Activated naive CD4-positive, alpha-beta T cell treated with anti-CD3 and anti-CD28 coated beads, Interleukin-2, amount 10 ng/mL, durations not matched to agents 7 days and 5 days (primary cell): ENCODE data around the gene PCDHGC5.

Experiments
- CTCF ChIA-PET: fragments of 350-600 bp; sonication (Branson Sonifier 250); formaldehyde crosslinking; loops from one replicate; lab custom pipeline; 2021; ENCODE audit warnings: antibody characterized with exemption; lab: Charles Lee
- DNase-seq: peaks from one replicate; pipeline ENCODE4 v3.0.0-alpha.2; 2020
- H3K27ac Mint-ChIP-seq: one replicate; pipeline ENCODE4 v1.8.0; 2021; ENCODE audit warnings: mild to moderate bottlenecking, moderate library complexity, mixed read lengths
- H3K27me3 Mint-ChIP-seq: one replicate; pipeline ENCODE4 v1.8.0; 2021; ENCODE audit warnings: mild to moderate bottlenecking, mixed read lengths
- H3K36me3 Mint-ChIP-seq: one replicate; pipeline ENCODE4 v1.8.0; 2021; ENCODE audit warnings: mixed read lengths
- H3K4me1 Mint-ChIP-seq: one replicate; pipeline ENCODE4 v1.8.0; 2021; ENCODE audit warnings: mixed read lengths
- H3K4me3 Mint-ChIP-seq: one replicate; pipeline ENCODE4 v1.8.0; 2021; ENCODE audit warnings: mild to moderate bottlenecking, moderate library complexity, mixed read lengths
- H3K9me3 Mint-ChIP-seq: one replicate; pipeline ENCODE4 v1.8.0; 2021; ENCODE audit warnings: mixed read lengths

PCDHGC5 gene

GRCh38 chr5:141488591-141489561, at the start of gene PCDHGC5:
Gene PCDHGC5 (plus strand): TSS chr5:141489081. CDS start chr5:141489241, 160 bp downstream.
- peaks cover 4% of the 10 kb centered on the region for H3K4me1 Mint-ChIP-seq
- no peak within 1 kb of the TSS for H3K27ac Mint-ChIP-seq
- H3K36me3 Mint-ChIP-seq = no peaks in the 10 kb centered on the region
- H3K27me3 Mint-ChIP-seq = peaks cover 100% of the 10 kb centered on the region
- no peaks in the 10 kb centered on the region for H3K9me3 Mint-ChIP-seq
- H3K4me3 Mint-ChIP-seq = no peak within 1 kb of the TSS
- no peak for DNase-seq
- CTCF ChIA-PET = interaction anchor here (1.3 to 1.8 kb wide), 2 partner anchors 59 to 75 kb away, joined by 3 to 6 read pairs; partner anchors contain the start of genes PCDHGA10 and PCDHGA12

GRCh38 chr5:141439411-141440141, 49.3 kb upstream of the PCDHGC5 start:
- H3K27ac Mint-ChIP-seq = no peak overlapping the region
- no peak for DNase-seq
- H3K36me3 Mint-ChIP-seq = no peaks in the 10 kb centered on the region
- H3K4me3 Mint-ChIP-seq = no peak overlapping the region
- H3K27me3 Mint-ChIP-seq = no peaks in the 10 kb centered on the region
- CTCF ChIA-PET = interaction anchor here (0.7 kb wide), 1 partner anchor 131 kb away, joined by 3 read pairs; no protein-coding TSS in a partner anchor
- no peaks in the 10 kb centered on the region for H3K4me1 Mint-ChIP-seq
- peaks cover 7% of the 10 kb centered on the region for H3K9me3 Mint-ChIP-seq

GRCh38 chr5:141440341-141440740, 48.5 kb upstream of the PCDHGC5 start:
- Mint-ChIP-seq H3K9me3 (peaks cover 7% of the 10 kb centered on the region), H3K27me3 (no peaks in the 10 kb centered on the region), H3K36me3 (no peaks in the 10 kb centered on the region), H3K27ac (no peak overlapping the region), H3K4me3 (no peak overlapping the region), H3K4me1 (no peaks in the 10 kb centered on the region)
- DNase-seq = no peak
- CTCF ChIA-PET = no interaction called here

- no peak for DNase-seq
- Mint-ChIP-seq H3K27ac (no peak overlapping the region), H3K9me3 (peaks cover 7% of the 10 kb centered on the region), H3K4me1 (no peaks in the 10 kb centered on the region), H3K27me3 (no peaks in the 10 kb centered on the region), H3K36me3 (no peaks in the 10 kb centered on the region), H3K4me3 (no peak overlapping the region)
- CTCF ChIA-PET = no interaction called here
Measured at GRCh38 chr5:141441571-141442170, 47.2 kb upstream of the PCDHGC5 start.

- H3K27ac Mint-ChIP-seq = no peak overlapping the region
- peaks cover 2% of the 10 kb centered on the region for H3K9me3 Mint-ChIP-seq
- H3K36me3 Mint-ChIP-seq = no peaks in the 10 kb centered on the region
- no peak for DNase-seq
- no peaks in the 10 kb centered on the region for H3K27me3 Mint-ChIP-seq
- CTCF ChIA-PET = interaction anchor here (1.1 kb wide), 1 partner anchor 35 kb away, joined by 7 read pairs; the partner anchor contains the start of gene PCDHGA12
- no peaks in the 10 kb centered on the region for H3K4me1 Mint-ChIP-seq
- no peak overlapping the region for H3K4me3 Mint-ChIP-seq
Measured at GRCh38 chr5:141465351-141465750, 23.5 kb upstream of the PCDHGC5 start.

GRCh38 chr5:141475625-141476131, 13.2 kb upstream of the PCDHGC5 start, which contains the start of gene PCDHGC3:
Gene PCDHGC3 (plus strand): TSS chr5:141475966. CDS start chr5:141476117, 151 bp downstream.
- Mint-ChIP-seq H3K27me3 (peaks cover 63% of the 10 kb centered on the region), H3K4me3 (peak within 1 kb of the TSS; percentile 73), H3K9me3 (no peaks in the 10 kb centered on the region), H3K4me1 (peaks cover 21% of the 10 kb centered on the region), H3K27ac (no peak within 1 kb of the TSS), H3K36me3 (no peaks in the 10 kb centered on the region)
- peak; percentile 53 for DNase-seq
- CTCF ChIA-PET = interaction anchor here (1.4 to 1.9 kb wide), 5 partner anchors 37 to 106 kb away, joined by 3 to 10 read pairs (median 3); partner anchors contain the start of genes PCDHGA11 and PCDHGB3

- Mint-ChIP-seq H3K4me1 (peaks cover 21% of the 10 kb centered on the region), H3K9me3 (no peaks in the 10 kb centered on the region), H3K27ac (no peak overlapping the region), H3K4me3 (peak overlapping the region; percentile 73), H3K27me3 (peaks cover 66% of the 10 kb centered on the region), H3K36me3 (no peaks in the 10 kb centered on the region)
- CTCF ChIA-PET = interaction anchor here (0.6 to 1.9 kb wide), 7 partner anchors 9 to 112 kb away, joined by 3 to 10 read pairs (median 3); partner anchors contain the start of genes PCDHGB3, PCDHGB6 and PCDHGC4
- peak; percentile 26 for DNase-seq
Measured at GRCh38 chr5:141476132-141476911, 12.6 kb upstream of the PCDHGC5 start.

GRCh38 chr5:141477044-141477575, 11.8 kb upstream of the PCDHGC5 start:
- Mint-ChIP-seq H3K4me3 (peak overlapping the region; percentile 73), H3K27ac (no peak overlapping the region), H3K9me3 (no peaks in the 10 kb centered on the region), H3K4me1 (peaks cover 21% of the 10 kb centered on the region), H3K27me3 (peaks cover 70% of the 10 kb centered on the region), H3K36me3 (no peaks in the 10 kb centered on the region)
- DNase-seq = no peak
- CTCF ChIA-PET = interaction anchor here (0.7 to 1.8 kb wide), 4 partner anchors 8 to 278 kb away, joined by 3 to 6 read pairs (median 3); partner anchors contain the start of genes PCDHB11, PCDHGB3 and PCDHGC4

- no peaks in the 10 kb centered on the region for H3K9me3 Mint-ChIP-seq
- H3K27ac Mint-ChIP-seq = no peak overlapping the region
- no peaks in the 10 kb centered on the region for H3K36me3 Mint-ChIP-seq
- DNase-seq = no peak
- CTCF ChIA-PET = interaction anchor here (0.5 to 1.4 kb wide), 3 partner anchors 35 to 278 kb away, joined by 3 read pairs; partner anchors contain the start of gene PCDHB11
- peaks cover 73% of the 10 kb centered on the region for H3K27me3 Mint-ChIP-seq
- H3K4me3 Mint-ChIP-seq = no peak overlapping the region
- H3K4me1 Mint-ChIP-seq = peaks cover 21% of the 10 kb centered on the region
Measured at GRCh38 chr5:141477815-141478214, 11.1 kb upstream of the PCDHGC5 start.

GRCh38 chr5:141478321-141478945, 10.4 kb upstream of the PCDHGC5 start:
- H3K4me1 Mint-ChIP-seq = peaks cover 21% of the 10 kb centered on the region
- H3K9me3 Mint-ChIP-seq = no peaks in the 10 kb centered on the region
- H3K27ac Mint-ChIP-seq = no peak overlapping the region
- no peak for DNase-seq
- CTCF ChIA-PET = interaction anchor here (0.6 to 1.4 kb wide), 3 partner anchors 34 to 86 kb away, joined by 3 to 4 read pairs (median 3); partner anchors contain the start of gene PCDHGA12
- H3K27me3 Mint-ChIP-seq = peaks cover 78% of the 10 kb centered on the region
- H3K4me3 Mint-ChIP-seq = no peak overlapping the region
- H3K36me3 Mint-ChIP-seq = no peaks in the 10 kb centered on the region

- DNase-seq = no peak
- no peaks in the 10 kb centered on the region for H3K9me3 Mint-ChIP-seq
- no peak overlapping the region for H3K27ac Mint-ChIP-seq
- H3K27me3 Mint-ChIP-seq = peaks cover 82% of the 10 kb centered on the region
- H3K36me3 Mint-ChIP-seq = no peaks in the 10 kb centered on the region
- peaks cover 21% of the 10 kb centered on the region for H3K4me1 Mint-ChIP-seq
- CTCF ChIA-PET = interaction anchor here (0.6 to 1.4 kb wide), 2 partner anchors 84 to 723 kb away, joined by 3 read pairs; no protein-coding TSS in a partner anchor
- H3K4me3 Mint-ChIP-seq = no peak overlapping the region
Measured at GRCh38 chr5:141479776-141480175, 9.1 kb upstream of the PCDHGC5 start.

GRCh38 chr5:141483902-141484301, 5.0 kb upstream of the PCDHGC5 start:
- no peak overlapping the region for H3K4me3 Mint-ChIP-seq
- H3K9me3 Mint-ChIP-seq = no peaks in the 10 kb centered on the region
- CTCF ChIA-PET = interaction anchor here (1.0 to 2.5 kb wide), 5 partner anchors 28 to 78 kb away, joined by 3 to 11 read pairs (median 4); partner anchors contain the start of gene PCDHGA12
- no peak for DNase-seq
- no peaks in the 10 kb centered on the region for H3K4me1 Mint-ChIP-seq
- peaks cover 83% of the 10 kb centered on the region for H3K27me3 Mint-ChIP-seq
- no peaks in the 10 kb centered on the region for H3K36me3 Mint-ChIP-seq
- no peak overlapping the region for H3K27ac Mint-ChIP-seq
